8988T (cell line): ENCODE results near the gene CLIC5.

Experiments
- DNase-seq: peaks from one replicate; pipeline ENCODE4 v3.0.0; 2011

The CLIC5 gene

DNA sequence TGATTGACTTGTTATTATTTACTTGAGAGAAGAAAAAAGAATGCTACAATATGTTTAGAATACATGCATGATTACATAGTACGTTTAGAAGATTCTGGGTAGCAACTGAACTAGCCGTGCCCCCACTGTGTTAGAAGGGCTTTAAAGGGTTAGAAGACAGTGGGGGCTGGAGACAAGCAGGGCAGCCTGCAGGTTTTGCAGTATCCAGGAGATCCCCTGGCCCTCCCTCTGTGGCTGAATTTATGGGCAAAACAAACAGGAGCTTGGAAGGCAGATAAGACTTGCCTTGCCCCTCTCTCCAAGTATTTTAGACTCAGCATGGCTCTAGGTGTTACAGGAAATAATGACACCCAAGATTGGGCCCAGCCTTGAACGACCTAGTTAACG is 179.2 kb downstream of the CLIC5 start:
- no peak for DNase-seq

DNA sequence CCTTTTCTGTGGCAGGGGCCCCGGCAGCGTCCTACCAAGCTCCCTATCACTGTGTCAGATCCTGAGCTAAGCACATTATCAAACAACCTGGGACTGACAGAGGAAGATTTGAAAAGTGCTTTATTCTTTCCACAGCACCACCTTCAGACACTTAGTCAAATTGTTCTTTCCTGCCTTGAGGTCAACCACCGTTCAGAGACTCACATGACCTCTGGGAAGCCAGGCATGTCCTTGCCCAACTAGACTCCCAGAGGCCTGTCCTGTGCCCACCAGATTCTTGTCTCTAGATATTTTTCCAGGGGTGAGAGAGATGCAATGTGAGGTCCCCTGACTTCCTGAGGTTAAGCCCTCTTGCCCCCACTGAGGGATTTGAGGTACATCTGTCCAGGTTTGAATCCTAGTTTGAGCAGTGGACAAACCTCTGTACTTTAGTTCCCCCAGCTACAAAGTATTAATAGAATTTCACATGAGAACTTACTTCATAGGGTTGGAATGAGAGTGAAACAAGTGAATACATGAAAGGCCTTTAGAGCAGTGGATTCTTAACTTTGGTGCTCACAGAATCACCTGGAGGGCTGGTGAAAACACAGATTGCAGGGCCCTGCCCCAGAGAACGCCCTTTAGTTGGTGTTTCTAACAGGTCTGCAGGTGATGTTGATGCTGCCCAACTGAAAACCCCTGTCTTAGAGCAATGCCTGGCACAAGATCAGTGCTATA is 179.8 kb downstream of the CLIC5 start:
- no peak for DNase-seq

DNA sequence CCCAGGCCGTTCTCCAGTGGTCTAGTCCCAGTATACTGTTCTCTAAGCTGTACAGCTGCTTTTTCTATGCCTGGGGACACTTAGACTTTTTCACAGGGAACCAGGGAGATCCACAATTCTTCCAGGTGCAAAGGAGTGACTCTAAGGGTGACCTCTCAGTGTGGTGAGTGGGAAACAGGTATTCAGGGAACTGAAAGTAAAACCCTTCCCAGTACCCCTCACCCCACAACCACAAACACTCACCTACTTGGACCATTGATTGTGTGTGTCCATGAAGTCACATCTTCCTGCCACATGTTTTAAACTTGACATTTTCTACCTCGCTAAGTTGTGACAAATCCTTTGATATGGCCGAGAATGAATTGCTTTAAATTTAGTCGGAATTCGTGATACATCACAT is 183.6 kb downstream of the CLIC5 start:
- DNase-seq = no peak
